MV-4-11 (cell line): ENCODE data around the gene CSPG4.
"Not testable (repeated sequence)": the region's sequence is repeated elsewhere in the genome, so short reads cannot be mapped to it uniquely, and the experiment has no call there.

Experiments
- DNase-seq: peaks from one replicate; lab custom pipeline; 2025; lab: John Stamatoyannopoulos, UW

The CSPG4 gene

GRCh38 chr15:75738014-75738646 lies 25.5 kb upstream of the CSPG4 start:
- no peak for DNase-seq

- DNase-seq: not testable (repeated sequence)
These were observed 24.7 kb upstream of the CSPG4 start for GRCh38 chr15:75737116-75738013.

- peak; percentile 84 for DNase-seq
These were observed 23.6 kb upstream of the CSPG4 start for GRCh38 chr15:75736256-75736655.

GRCh38 chr15:75734861-75735760 lies 22.5 kb upstream of the CSPG4 start:
- peak; percentile 77 for DNase-seq

GRCh38 chr15:75733761-75734651 lies 21.4 kb upstream of the CSPG4 start:
- DNase-seq: no peak

GRCh38 chr15:75732809-75733451 lies 20.3 kb upstream of the CSPG4 start:
- DNase-seq: peak; percentile 36

- DNase-seq: no peak
These were observed 19.6 kb upstream of the CSPG4 start for GRCh38 chr15:75732177-75732808.

GRCh38 chr15:75731248-75732151 lies 18.9 kb upstream of the CSPG4 start:
- no peak for DNase-seq

- not testable (repeated sequence) for DNase-seq
These were observed 18.0 kb upstream of the CSPG4 start for GRCh38 chr15:75730376-75731247.

- no peak for DNase-seq
These were observed 16.9 kb upstream of the CSPG4 start for GRCh38 chr15:75729326-75730069.

- DNase-seq: peak; percentile 36
These were observed 15.4 kb upstream of the CSPG4 start for GRCh38 chr15:75727851-75728715.

GRCh38 chr15:75727031-75727531 lies 14.4 kb upstream of the CSPG4 start:
- no peak for DNase-seq

GRCh38 chr15:75725719-75726607 lies 13.3 kb upstream of the CSPG4 start:
- no peak for DNase-seq

- no peak for DNase-seq
These were observed 12.5 kb upstream of the CSPG4 start for GRCh38 chr15:75725006-75725718.
